GM18507 (cell line): ENCODE data around the gene C1orf116.

Experiments used
- DNase-seq: peaks from one replicate; pipeline ENCODE4 v3.0.0; 2011; ENCODE audit warnings: low read depth; ENCODE audit not compliant: insufficient read length; ENCODE audit errors: extremely low spot score
- FAIRE-seq: peaks from 2 replicates; lab custom pipeline; 2011; peaks lifted over from hg19 to GRCh38; lab: Jason Lieb, UNC

The C1orf116 gene

GRCh38 chr1:206970446-206970845, 62.1 kb downstream of the C1orf116 start, which contains the start of gene FCAMR:
FCAMR (minus strand) TSS chr1:206970460; CDS start chr1:206970125, 335 bp downstream.
- FAIRE-seq, result no peak
- DNase-seq, result no peak

GRCh38 chr1:206969090-206969489, 63.5 kb downstream of the C1orf116 start:
- no peak for DNase-seq
- FAIRE-seq, result no peak
